ENCODE results near the gene PGPEP1.
A peak's percentile ranks its signal among the peaks of the same experiment; 100 is the strongest.

GRCh38 chr19:18319591-18320135 lies 20.7 kb upstream of the PGPEP1 start:
- TF ChIP-seq CTCF (IDR thresholded peaks at IDR 0.05 in 8 of 11, conservative IDR thresholded peaks at IDR 0.05 in 3 of 11), result no peak
- TF ChIP-seq POLR2AphosphoS5 (IDR thresholded peaks at IDR 0.05), result peak in 2 of 3 donors; percentile 51 to 53
